ENCODE data around the gene CLCNKB.

- TF ChIP-seq POLR2AphosphoS5 (IDR thresholded peaks at IDR 0.05; ENCODE audit: low read depth, low read length) (no peak), POLR2A (IDR thresholded peaks at IDR 0.05; ENCODE audit: low read depth, low read length) (no peak)
These were observed 32.7 kb downstream of the CLCNKB start for GRCh38 chr1:16076031-16076864.

All from GM12891 (cell line).